Neutrophil (primary cell): ENCODE measurements around the gene COL18A1.

ENCODE experiments used
- H3K27ac ChIP-seq: fragments of 200-600 bp; sonication (generic); 2 replicates; pipeline ENCODE4 v1.5.1; 2016; ENCODE audit warnings: mild to moderate bottlenecking, moderate library complexity
- H3K27me3 ChIP-seq: fragments of 200-600 bp; sonication (generic); 2 replicates; pipeline ENCODE4 v1.6.0; 2016; ENCODE audit warnings: mild to moderate bottlenecking
- H3K36me3 ChIP-seq: fragments of 200-600 bp; sonication (generic); 2 replicates; pipeline ENCODE4 v1.5.1; 2017
- H3K4me1 ChIP-seq, 2 experiments: fragments of 200-600 bp in 1 of 2; sonication (generic) in 1 of 2; 1 replicate in 1 of 2; 2 replicates in 1 of 2; pipeline versions ENCODE4 v1.5.1 to v1.6.1; 2013 to 2016; ENCODE audit warnings: low read depth in 1 of 2, low read length in 1 of 2, mild to moderate bottlenecking in 1 of 2, moderate library complexity in 1 of 2; ENCODE audit not compliant: control insufficient read depth in 1 of 2, insufficient read depth in 1 of 2
- H3K4me3 ChIP-seq, 2 experiments: fragments of 200-600 bp in 1 of 2; sonication (generic) in 1 of 2; 1 replicate in 1 of 2; 2 replicates in 1 of 2; pipeline ENCODE4 v1.5.1; 2013 to 2016; ENCODE audit warnings: low read depth in 1 of 2, low read length in 1 of 2, mild to moderate bottlenecking in 1 of 2, moderate library complexity in 1 of 2
- H3K9me3 ChIP-seq: fragments of 200-600 bp; sonication (generic); 2 replicates; pipeline ENCODE4 v1.5.1; 2016
- CTCF ChIP-seq: fragments of 200-600 bp; sonication (generic); IDR thresholded peaks from 2 replicates; pipeline ENCODE4 v1.5.1; 2016; ENCODE audit warnings: antibody characterized with exemption

COL18A1 gene

GRCh38 chr21:45471525-45472221 lies 66.7 kb downstream of the COL18A1 start:
- Histone ChIP-seq H3K4me1 (peaks cover 4 to 5% of the 10 kb centered on the region in 2 experiments), H3K27ac (no peak overlapping the region), H3K9me3 (no peaks in the 10 kb centered on the region), H3K36me3 (no peaks in the 10 kb centered on the region), H3K4me3 (no peak overlapping the region), H3K27me3 (no peaks in the 10 kb centered on the region)
- no peak for TF ChIP-seq CTCF

GRCh38 chr21:45472445-45473365 lies 67.7 kb downstream of the COL18A1 start:
- peaks cover 15% of the 10 kb centered on the region in 2 experiments for H3K4me1 ChIP-seq
- no peaks in the 10 kb centered on the region for H3K9me3 ChIP-seq
- no peaks in the 10 kb centered on the region for H3K36me3 ChIP-seq
- no peak for TF ChIP-seq CTCF
- no peak overlapping the region for H3K4me3 ChIP-seq
- no peaks in the 10 kb centered on the region for H3K27me3 ChIP-seq
- no peak overlapping the region for H3K27ac ChIP-seq

- Histone ChIP-seq H3K27me3 (no peaks in the 10 kb centered on the region), H3K4me3 (no peak overlapping the region), H3K9me3 (no peaks in the 10 kb centered on the region), H3K27ac (no peak overlapping the region), H3K4me1 (peaks cover 25% of the 10 kb centered on the region in 2 experiments), H3K36me3 (no peaks in the 10 kb centered on the region)
- TF ChIP-seq CTCF, result no peak
Measured at GRCh38 chr21:45473496-45474322, 68.7 kb downstream of the COL18A1 start.

DNA sequence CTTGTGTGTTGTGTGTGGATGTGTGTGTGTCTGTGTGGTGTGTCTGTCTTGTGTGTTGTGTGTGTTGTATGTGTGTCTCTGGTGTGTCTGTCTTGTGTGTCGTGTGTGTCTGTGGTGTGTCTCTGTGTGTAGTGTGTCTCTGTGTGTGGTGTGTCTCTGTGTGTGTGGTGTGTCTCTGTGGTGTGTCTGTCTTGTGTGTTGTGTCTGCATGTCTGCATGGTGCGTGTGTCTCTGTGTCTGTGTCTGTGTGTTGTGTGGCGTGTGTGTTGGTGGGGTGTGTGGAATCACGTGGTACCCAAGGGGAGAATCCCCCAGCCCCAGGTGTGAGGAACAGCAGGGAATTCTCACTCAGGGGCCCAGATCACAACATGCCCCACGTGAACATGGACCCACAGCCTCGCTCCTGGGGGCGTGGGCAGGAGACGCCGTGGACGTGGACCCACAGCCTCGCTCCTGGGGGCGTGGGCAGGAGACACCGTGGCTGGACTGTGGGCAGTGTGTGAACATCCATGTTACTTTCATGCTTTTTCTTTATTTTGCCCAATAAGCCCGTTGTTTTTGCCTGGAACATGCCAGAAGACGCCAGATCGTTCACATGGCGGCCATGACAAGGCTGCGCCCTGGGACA lies 69.5 kb downstream of the COL18A1 start:
- Histone ChIP-seq H3K4me1 (peaks cover 32% of the 10 kb centered on the region in 2 experiments), H3K27me3 (no peaks in the 10 kb centered on the region), H3K27ac (no peak overlapping the region), H3K9me3 (no peaks in the 10 kb centered on the region), H3K36me3 (no peaks in the 10 kb centered on the region), H3K4me3 (no peak overlapping the region)
- no peak for TF ChIP-seq CTCF
